PC-3 (cell line): Measurements from ENCODE around the gene BFAR. TPM values are rescaled to one million over a fixed set of nuclear protein-coding genes. Genes with fewer than 3 reads are reported as not detected.
"Not testable (repeated sequence)": the region's sequence is repeated elsewhere in the genome, so short reads cannot be mapped to it uniquely, and the experiment has no call there.

ENCODE experiments used
- ATAC-seq: fragments of 200-7000 bp; cut with Tn5 transposase; 2 replicates; pipeline ENCODE4 v1.9.1; 2020; ENCODE audit warnings: mild to moderate bottlenecking, moderate library complexity
- BruUV-seq: library from RNA; stranded (reverse); fragments of 400-500 nt; replicated peaks from 2 replicates; lab custom pipeline; 2021; lab: Mats Ljungman, UMichigan
- CTCF ChIA-PET: fragments of 300-600 bp; sonication (Branson Sonifier 250); formaldehyde crosslinking; loops from one replicate; lab custom pipeline; 2022; ENCODE audit warnings: antibody characterized with exemption; lab: Charles Lee
- POLR2A ChIA-PET: fragments of 300-600 bp; sonication (Branson Sonifier 250); formaldehyde crosslinking; loops from one replicate; lab custom pipeline; 2022; ENCODE audit warnings: antibody characterized with exemption; ENCODE audit not compliant: unreplicated experiment; lab: Charles Lee
- DNase-seq: peaks from one replicate; pipeline ENCODE4 v3.0.0-alpha.2; 2015
- H2AFZ ChIP-seq: fragments of 300-600 bp; sonication (generic); 2 replicates; pipeline ENCODE4 v1.6.0; 2016; ENCODE audit warnings: antibody characterized with exemption, low read length
- H3F3A ChIP-seq: fragments of 300-600 bp; sonication (generic); one replicate; pipeline ENCODE4 v1.6.0; 2017; ENCODE audit warnings: antibody characterized with exemption, low read length, control low read depth, mild to moderate bottlenecking; ENCODE audit not compliant: unreplicated experiment
- H3K27ac ChIP-seq: fragments of 300-600 bp; sonication (generic); 2 replicates; pipeline ENCODE4 v1.5.1; 2016; ENCODE audit warnings: mild to moderate bottlenecking, low read length
- H3K27me3 ChIP-seq: fragments of 300-600 bp; sonication (generic); 2 replicates; pipeline ENCODE4 v1.6.1; 2016; ENCODE audit warnings: low read length, mixed read lengths
- H3K36me3 ChIP-seq: fragments of 300-600 bp; sonication (generic); 2 replicates; pipeline ENCODE4 v1.6.1; 2016; ENCODE audit warnings: low read depth, mixed run types, low read length, mixed read lengths
- H3K4me1 ChIP-seq: fragments of 300-600 bp; sonication (generic); 2 replicates; pipeline ENCODE4 v1.5.1; 2016; ENCODE audit warnings: low read length; ENCODE audit not compliant: insufficient read depth
- H3K4me2 ChIP-seq: fragments of 300-600 bp; sonication (generic); 2 replicates; pipeline ENCODE4 v1.6.0; 2016; ENCODE audit warnings: low read length
- H3K4me3 ChIP-seq: fragments of 300-600 bp; sonication (generic); 2 replicates; pipeline ENCODE4 v1.5.1; 2016; ENCODE audit warnings: mild to moderate bottlenecking, low read length, mixed read lengths
- H3K79me2 ChIP-seq: fragments of 300-600 bp; sonication (generic); 2 replicates; pipeline ENCODE4 v1.6.1; 2017; ENCODE audit warnings: low read length, mixed read lengths
- H3K9ac ChIP-seq: fragments of 300-600 bp; sonication (generic); 2 replicates; pipeline ENCODE4 v1.6.0; 2016; ENCODE audit warnings: mild to moderate bottlenecking, low read length
- H3K9me2 ChIP-seq: fragments of 300-600 bp; sonication (generic); replicated peaks from 2 replicates; pipeline ENCODE4 v1.6.1; 2016; ENCODE audit warnings: mixed run types, low read length, mixed read lengths
- H3K9me3 ChIP-seq: fragments of 300-600 bp; sonication (generic); 2 replicates; pipeline ENCODE4 v1.6.1; 2016; ENCODE audit warnings: low read length, mixed read lengths
- H4K20me1 ChIP-seq: fragments of 300-600 bp; sonication (generic); 2 replicates; pipeline ENCODE4 v1.6.1; 2016; ENCODE audit warnings: low read length, mixed read lengths
- CTCF ChIP-seq: fragments of 300-600 bp; sonication (generic); conservative IDR thresholded peaks from 2 replicates; pipeline ENCODE4 v1.5.1; 2017; ENCODE audit warnings: antibody characterized with exemption, low read depth, mild to moderate bottlenecking, low read length
- EZH2 ChIP-seq: fragments of 300-600 bp; sonication (generic); IDR thresholded peaks from one replicate; pipeline ENCODE4 v1.6.1; 2017; ENCODE audit warnings: antibody characterized with exemption, mild to moderate bottlenecking, low read length; ENCODE audit not compliant: unreplicated experiment
- EZH2phosphoT487 ChIP-seq: fragments of 300-600 bp; sonication (generic); IDR thresholded peaks from 2 replicates; pipeline ENCODE4 v1.6.1; 2018; ENCODE audit warnings: mild to moderate bottlenecking, antibody characterized with exemption, low read length, borderline replicate concordance
- intact Hi-C: fragments of 100-400 bp; cut with micrococcal nuclease; formaldehyde crosslinking; loops from 2 replicates; pipeline ENCODE4 v1.9.0; 2023
- total RNA-seq: library from RNA; depleted of rRNA; stranded (reverse); fragments of >200 nt; gene quantifications from 2 replicates; pipeline ENCODE4 v1.2.3, GENCODE V29; 2014

Gene BFAR
- total RNA-seq, 1 experiment from 2014 or later: 26.9 TPM

DNA sequence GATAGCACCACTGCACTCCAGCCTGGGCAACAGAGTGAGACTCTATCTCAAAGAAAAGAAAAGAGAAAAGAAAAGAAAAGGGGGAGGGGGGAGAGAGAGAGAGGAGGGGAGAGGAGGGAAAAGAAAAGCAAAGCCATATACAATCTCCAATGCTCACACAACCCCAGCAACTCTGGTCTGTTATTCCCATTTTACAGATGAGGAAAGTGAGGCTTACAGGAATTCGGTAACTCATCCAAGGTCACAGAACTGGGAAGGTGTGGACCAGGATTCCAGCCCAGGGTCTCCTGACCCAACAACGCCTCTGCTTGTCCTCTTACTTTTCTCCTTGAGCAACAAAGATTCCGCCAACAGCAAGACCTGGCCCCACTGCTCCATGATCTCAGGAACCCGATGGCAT lies 48.4 kb downstream of the BFAR start:
- Histone ChIP-seq H3K4me1 (no peaks in the 10 kb centered on the region), H3K79me2 (no peaks in the 10 kb centered on the region), H3K9ac (no peak overlapping the region), H3K4me3 (no peak overlapping the region), H3F3A (no peaks in the 10 kb centered on the region), H3K27me3 (no peaks in the 10 kb centered on the region), H3K4me2 (no peak overlapping the region), H4K20me1 (no peaks in the 10 kb centered on the region), H3K36me3 (no peaks in the 10 kb centered on the region), H3K27ac (no peak overlapping the region), H3K9me3 (no peaks in the 10 kb centered on the region), H3K9me2 (no peaks in the 10 kb centered on the region), H2AFZ (no peak overlapping the region)
- DNase-seq: no peak
- ChIA-PET POLR2A (no interaction called here), CTCF (no interaction called here)
- intact Hi-C loops: no loop called here
- no peak for ATAC-seq
- BruUV-seq: no TSS peak
- TF ChIP-seq CTCF: no peak
- no peak for TF ChIP-seq EZH2
- TF ChIP-seq EZH2phosphoT487: no peak

GRCh38 chr16:14682121-14682520 lies 49.4 kb downstream of the BFAR start:
- H3K27ac ChIP-seq: no peak overlapping the region
- H3F3A ChIP-seq: no peaks in the 10 kb centered on the region
- POLR2A ChIA-PET: no interaction called here
- no peak for ATAC-seq
- DNase-seq: no peak
- H3K4me3 ChIP-seq: no peak overlapping the region
- BruUV-seq: no TSS peak
- intact Hi-C loops: no loop called here
- H2AFZ ChIP-seq: no peak overlapping the region
- H3K9me2 ChIP-seq: no peaks in the 10 kb centered on the region
- TF ChIP-seq EZH2: no peak
- TF ChIP-seq CTCF: no peak
- no peak for TF ChIP-seq EZH2phosphoT487
- no peak overlapping the region for H3K9ac ChIP-seq
- H4K20me1 ChIP-seq: no peaks in the 10 kb centered on the region
- H3K4me2 ChIP-seq: no peak overlapping the region
- no peaks in the 10 kb centered on the region for H3K36me3 ChIP-seq
- no peaks in the 10 kb centered on the region for H3K4me1 ChIP-seq
- H3K27me3 ChIP-seq: no peaks in the 10 kb centered on the region
- CTCF ChIA-PET: no interaction called here
- H3K9me3 ChIP-seq: no peaks in the 10 kb centered on the region
- no peaks in the 10 kb centered on the region for H3K79me2 ChIP-seq

- POLR2A ChIA-PET, ATAC-seq, H3K4me1 ChIP-seq, H3K27me3 ChIP-seq, H3K9me2 ChIP-seq, H3K9ac ChIP-seq, BruUV-seq, H3K4me3 ChIP-seq, CTCF ChIA-PET, H3K9me3 ChIP-seq, H3K27ac ChIP-seq, intact Hi-C loops, H2AFZ ChIP-seq, H3K4me2 ChIP-seq, H3K36me3 ChIP-seq, DNase-seq, H3F3A ChIP-seq, H4K20me1 ChIP-seq, H3K79me2 ChIP-seq: not testable (repeated sequence)
Measured at GRCh38 chr16:14685870-14686793, 53.4 kb downstream of the BFAR start.

GRCh38 chr16:14694129-14694528 lies 61.4 kb downstream of the BFAR start, which contains the start of gene PLA2G10:
PLA2G10 (minus strand) TSS chr16:14694308; CDS start chr16:14694229, 79 bp downstream.
- POLR2A ChIA-PET, H3F3A ChIP-seq, H3K79me2 ChIP-seq, H3K27me3 ChIP-seq, CTCF ChIA-PET, DNase-seq, H3K9ac ChIP-seq, H3K36me3 ChIP-seq, H3K27ac ChIP-seq, H3K4me3 ChIP-seq, H3K9me2 ChIP-seq, H3K4me2 ChIP-seq, intact Hi-C loops, H3K4me1 ChIP-seq, H4K20me1 ChIP-seq, BruUV-seq, H2AFZ ChIP-seq, H3K9me3 ChIP-seq: not testable (repeated sequence)
- ATAC-seq: peak; percentile 74

- H3F3A ChIP-seq, H3K4me1 ChIP-seq, H3K36me3 ChIP-seq, CTCF ChIA-PET, H3K79me2 ChIP-seq, POLR2A ChIA-PET, H3K4me2 ChIP-seq, H3K27ac ChIP-seq, DNase-seq, H3K9me3 ChIP-seq, H3K9ac ChIP-seq, H3K9me2 ChIP-seq, H2AFZ ChIP-seq, H4K20me1 ChIP-seq, H3K27me3 ChIP-seq, intact Hi-C loops, BruUV-seq, H3K4me3 ChIP-seq: not testable (repeated sequence)
- peak; percentile 29 for ATAC-seq
Measured at GRCh38 chr16:14701859-14702258, 69.1 kb downstream of the BFAR start.
